ENCODE data around the gene SH3BP2. TPM values are rescaled to one million over a fixed set of nuclear protein-coding genes. Genes with fewer than 3 reads are reported as not detected.

SH3BP2 gene
- total RNA-seq, 6 experiments from 2014 or later = 17.6 to 25.4 (median 20.5) TPM

GRCh38 chr4:2800691-2801596 is 8.1 kb downstream of the SH3BP2 start:
- H3K9me3 Mint-ChIP-seq = no peaks in the 10 kb centered on the region
- peak; percentile 19 for DNase-seq
- peak overlapping the region; percentile 42; the same call in 1 of the 2 replicates for H3K4me3 Mint-ChIP-seq
- no peaks in the 10 kb centered on the region for H3K36me3 Mint-ChIP-seq (ENCODE audit: low read depth)
- H3K27ac Mint-ChIP-seq = peak overlapping the region; percentile 85
- H3K4me1 Mint-ChIP-seq (ENCODE audit: low read depth) = peaks cover 42% of the 10 kb centered on the region
- no peak for TF ChIP-seq CTCF (IDR thresholded peaks at IDR 0.05)
- no peaks in the 10 kb centered on the region for H3K27me3 Mint-ChIP-seq (ENCODE audit: insufficient read depth)

GRCh38 chr4:2802618-2803531 is 10.0 kb downstream of the SH3BP2 start:
- H3K4me1 Mint-ChIP-seq (ENCODE audit: low read depth) = peaks cover 23% of the 10 kb centered on the region
- no peak overlapping the region for H3K27ac Mint-ChIP-seq

GRCh38 chr4:2803624-2804448 is 11.0 kb downstream of the SH3BP2 start:
- no peaks in the 10 kb centered on the region for H3K9me3 Mint-ChIP-seq
- no peaks in the 10 kb centered on the region for H3K36me3 Mint-ChIP-seq (ENCODE audit: low read depth)
- no peak overlapping the region for H3K27ac Mint-ChIP-seq
- H3K4me1 Mint-ChIP-seq (ENCODE audit: low read depth) = peaks cover 15% of the 10 kb centered on the region
- TF ChIP-seq CTCF (IDR thresholded peaks at IDR 0.05) = no peak
- no peak overlapping the region for H3K4me3 Mint-ChIP-seq
- H3K27me3 Mint-ChIP-seq (ENCODE audit: insufficient read depth) = no peaks in the 10 kb centered on the region
- no peak for DNase-seq

More at GRCh38 chr4:2802618-2803531, 10.0 kb downstream of the SH3BP2 start:
- no peak overlapping the region for H3K4me3 Mint-ChIP-seq
- DNase-seq = no peak
- H3K9me3 Mint-ChIP-seq = no peaks in the 10 kb centered on the region
- TF ChIP-seq CTCF (IDR thresholded peaks at IDR 0.05) = no peak
- no peaks in the 10 kb centered on the region for H3K36me3 Mint-ChIP-seq (ENCODE audit: low read depth)
- H3K27me3 Mint-ChIP-seq (ENCODE audit: insufficient read depth) = no peaks in the 10 kb centered on the region

GRCh38 chr4:2804449-2804972 is 11.6 kb downstream of the SH3BP2 start:
- no peaks in the 10 kb centered on the region for H3K27me3 Mint-ChIP-seq (ENCODE audit: insufficient read depth)
- H3K4me1 Mint-ChIP-seq (ENCODE audit: low read depth) = peaks cover 15% of the 10 kb centered on the region
- no peak for DNase-seq
- H3K27ac Mint-ChIP-seq = no peak overlapping the region
- TF ChIP-seq CTCF (IDR thresholded peaks at IDR 0.05) = no peak
- no peaks in the 10 kb centered on the region for H3K9me3 Mint-ChIP-seq
- no peak overlapping the region for H3K4me3 Mint-ChIP-seq
- no peaks in the 10 kb centered on the region for H3K36me3 Mint-ChIP-seq (ENCODE audit: low read depth)

All from HFFc6 (cell line).